Measurements from ENCODE around the gene DCLK2. TPM values are rescaled to one million over a fixed set of nuclear protein-coding genes. Genes with fewer than 3 reads are reported as not detected.

The DCLK2 gene
- total and polyA plus RNA-seq, 2 of the 4 experiments (the other 2 are of a cell fraction), result 11.3 to 15.5 TPM

DNA sequence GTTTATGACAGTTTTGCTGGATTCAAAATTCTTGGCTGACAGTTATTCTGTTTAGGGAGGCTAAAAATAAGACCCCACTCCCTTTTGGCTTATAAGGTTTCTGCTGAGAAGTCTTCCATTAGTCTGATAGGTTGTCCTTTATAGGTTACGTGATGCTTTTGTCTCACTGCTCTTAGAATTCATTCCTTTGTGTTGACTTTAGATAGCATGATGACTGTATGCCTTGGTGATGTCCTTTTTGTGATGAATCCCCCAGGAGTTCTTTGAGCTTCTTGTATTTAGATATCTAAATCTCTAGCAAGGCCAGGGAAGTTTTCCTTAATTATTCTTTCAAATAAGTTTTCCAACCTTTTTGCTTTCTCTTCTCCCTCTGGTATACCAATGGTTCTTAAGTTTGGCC lies 36.4 kb downstream of the DCLK2 start:
- peaks cover 27% of the 10 kb centered on the region for H3K4me1 ChIP-seq (ENCODE audit: control insufficient read depth, insufficient read depth, low read length)
- no peaks in the 10 kb centered on the region for H3K27me3 ChIP-seq (ENCODE audit: control insufficient read depth, insufficient read depth, low read length)
- H2AK5ac ChIP-seq (ENCODE audit: low read depth, low read length), result no peak overlapping the region
- H3K23ac ChIP-seq (ENCODE audit: low read depth, low read length), result no peak overlapping the region
- H3K14ac ChIP-seq (replicated peaks; ENCODE audit: low read depth, low read length), result no peak overlapping the region
- H2BK120ac ChIP-seq (ENCODE audit: low read depth, low read length), result no peak overlapping the region
- no peak overlapping the region for H3K27ac ChIP-seq (ENCODE audit: insufficient read depth, low read length)
- ChIA-PET CTCF (interaction anchor here (1.1 kb wide), 1 partner anchor 36 kb away, joined by 3 read pairs; no protein-coding TSS in a partner anchor), POLR2A (ENCODE audit: unreplicated experiment) (no interaction called here)
- no peak overlapping the region for H2BK15ac ChIP-seq (ENCODE audit: low read depth, low read length)
- in situ Hi-C loops (cut with MboI; ENCODE audit: low sequenced_read_pairs) (no loop called here), intact Hi-C loops (cut with micrococcal nuclease) (no loop called here), dilution Hi-C loops (cut with HindIII; ENCODE audit: low sequenced_read_pairs, unreplicated experiment) (no loop called here)
- no CpG with 5 or more reads among the region's 1 CpG for WGBS, 2 experiments (ENCODE audit: extremely low coverage in 2 of 2, insufficient read length in 1 of 2)
- H3K36me3 ChIP-seq (ENCODE audit: control insufficient read depth, insufficient read depth, low read length), result no peaks in the 10 kb centered on the region
- H3K56ac ChIP-seq (ENCODE audit: extremely low read depth, insufficient read depth, low read length), result no peak overlapping the region
- H4K8ac ChIP-seq (ENCODE audit: low read depth in 2 of 2, low read length in 2 of 2), result no peak overlapping the region
- H3K4me3 ChIP-seq (ENCODE audit: insufficient read depth, low read depth, low read length), result no peak overlapping the region
- H3K9me3 ChIP-seq (ENCODE audit: control insufficient read depth, insufficient read depth, low read length), result peaks cover 6% of the 10 kb centered on the region; the same call in 1 of the 2 replicates
- H2BK5ac ChIP-seq (ENCODE audit: low read depth, low read length, poor library complexity, severe bottlenecking), result no peak overlapping the region
- no peak overlapping the region for H2BK20ac ChIP-seq (ENCODE audit: low read depth, low read length)
- no peak overlapping the region for H3K9ac ChIP-seq (ENCODE audit: low read depth, low read length)
- no TSS peak for BruUV-seq (replicated peaks)
- H3K79me1 ChIP-seq (ENCODE audit: low read depth in 1 of 2, low read length in 2 of 2), result peaks cover 32 to 40% of the 10 kb centered on the region in 2 experiments
- no peak overlapping the region for H3K4ac ChIP-seq (ENCODE audit: low read depth, low read length)
- H3K4me2 ChIP-seq (ENCODE audit: low read depth, low read length), result no peak overlapping the region
- H4K20me1 ChIP-seq (ENCODE audit: insufficient read depth, low read length), result peaks cover 4% of the 10 kb centered on the region; the same call in 1 of the 2 replicates
- peaks cover 14% of the 10 kb centered on the region for H3K9me1 ChIP-seq (ENCODE audit: insufficient read depth, low read length)
- ATAC-seq (ENCODE audit: low read depth) (no peak), DNase-seq (peak; percentile 41)
- H4K91ac ChIP-seq (ENCODE audit: insufficient read depth, low read depth, low read length), result no peak overlapping the region
- no peak overlapping the region for H4K5ac ChIP-seq (ENCODE audit: low read depth, low read length)
- H3K18ac ChIP-seq (ENCODE audit: low read depth, low read length), result no peak overlapping the region
- no peak for TF ChIP-seq RAD21 (IDR thresholded peaks at IDR 0.05; ENCODE audit: low read length)
- TF ChIP-seq, protein P1, sequence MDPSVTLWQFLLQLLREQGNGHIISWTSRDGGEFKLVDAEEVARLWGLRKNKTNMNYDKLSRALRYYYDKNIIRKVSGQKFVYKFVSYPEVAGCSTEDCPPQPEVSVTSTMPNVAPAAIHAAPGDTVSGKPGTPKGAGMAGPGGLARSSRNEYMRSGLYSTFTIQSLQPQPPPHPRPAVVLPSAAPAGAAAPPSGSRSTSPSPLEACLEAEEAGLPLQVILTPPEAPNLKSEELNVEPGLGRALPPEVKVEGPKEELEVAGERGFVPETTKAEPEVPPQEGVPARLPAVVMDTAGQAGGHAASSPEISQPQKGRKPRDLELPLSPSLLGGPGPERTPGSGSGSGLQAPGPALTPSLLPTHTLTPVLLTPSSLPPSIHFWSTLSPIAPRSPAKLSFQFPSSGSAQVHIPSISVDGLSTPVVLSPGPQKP (IDR thresholded peaks at IDR 0.05; ENCODE audit: borderline replicate concordance, low read depth, low read length), result no peak
- no peak for TF ChIP-seq POLR2A (IDR thresholded peaks at IDR 0.05; ENCODE audit: low read depth, low read length)
- no peak for TF ChIP-seq RFX5 (IDR thresholded peaks at IDR 0.05; ENCODE audit: low read depth, low read length)
- TF ChIP-seq, protein P2, sequence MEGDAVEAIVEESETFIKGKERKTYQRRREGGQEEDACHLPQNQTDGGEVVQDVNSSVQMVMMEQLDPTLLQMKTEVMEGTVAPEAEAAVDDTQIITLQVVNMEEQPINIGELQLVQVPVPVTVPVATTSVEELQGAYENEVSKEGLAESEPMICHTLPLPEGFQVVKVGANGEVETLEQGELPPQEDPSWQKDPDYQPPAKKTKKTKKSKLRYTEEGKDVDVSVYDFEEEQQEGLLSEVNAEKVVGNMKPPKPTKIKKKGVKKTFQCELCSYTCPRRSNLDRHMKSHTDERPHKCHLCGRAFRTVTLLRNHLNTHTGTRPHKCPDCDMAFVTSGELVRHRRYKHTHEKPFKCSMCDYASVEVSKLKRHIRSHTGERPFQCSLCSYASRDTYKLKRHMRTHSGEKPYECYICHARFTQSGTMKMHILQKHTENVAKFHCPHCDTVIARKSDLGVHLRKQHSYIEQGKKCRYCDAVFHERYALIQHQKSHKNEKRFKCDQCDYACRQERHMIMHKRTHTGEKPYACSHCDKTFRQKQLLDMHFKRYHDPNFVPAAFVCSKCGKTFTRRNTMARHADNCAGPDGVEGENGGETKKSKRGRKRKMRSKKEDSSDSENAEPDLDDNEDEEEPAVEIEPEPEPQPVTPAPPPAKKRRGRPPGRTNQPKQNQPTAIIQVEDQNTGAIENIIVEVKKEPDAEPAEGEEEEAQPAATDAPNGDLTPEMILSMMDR (conservative IDR thresholded peaks at IDR 0.05; ENCODE audit: low read depth, low read length), result no peak
- TF ChIP-seq CEBPB (IDR thresholded peaks at IDR 0.05; ENCODE audit: low read depth, low read length), result no peak
- no peak overlapping the region for H2AK9ac ChIP-seq (replicated peaks; ENCODE audit: low read depth, low read length, poor library complexity)
- no peak overlapping the region for H2AFZ ChIP-seq (replicated peaks; ENCODE audit: low read length, poor library complexity)

Data from IMR-90 (cell line).